Measurements from ENCODE around the gene GIGYF2.

Gene GIGYF2

DNA sequence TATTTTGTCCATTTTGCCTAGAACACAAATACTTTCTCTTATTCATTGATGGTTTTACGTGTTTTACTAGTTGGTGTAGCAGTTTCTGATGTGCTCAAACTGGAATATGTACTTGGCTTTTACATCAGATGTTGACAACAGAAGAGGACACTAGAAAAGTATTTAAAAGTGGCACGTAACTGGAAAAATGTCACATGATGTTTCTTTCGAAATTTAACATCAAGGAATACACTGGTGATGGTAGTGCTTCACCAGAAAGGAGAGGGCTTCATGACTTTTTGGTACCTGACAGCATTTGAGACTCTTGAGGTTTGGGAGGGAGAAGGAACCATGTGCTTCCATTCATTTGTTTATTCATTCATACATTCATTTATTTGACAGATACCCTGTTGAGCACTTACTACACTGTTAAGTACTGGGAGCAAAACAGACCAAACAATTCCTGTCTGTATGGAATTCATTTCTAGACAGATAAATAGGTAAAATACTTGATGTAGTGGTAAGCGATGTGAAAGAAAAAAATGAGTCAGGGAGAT is 1.5 kb downstream of the GIGYF2 start:
- no peak for TF ChIP-seq SIN3A (IDR thresholded peaks at IDR 0.05; ENCODE audit: borderline replicate concordance, insufficient read depth, low read length)
- TF ChIP-seq TAF1 (IDR thresholded peaks at IDR 0.05; ENCODE audit: borderline replicate concordance, insufficient read depth, low read length) = no peak
- no peak for TF ChIP-seq FOXP2 (optimal IDR thresholded peaks at IDR 0.05; ENCODE audit: borderline replicate concordance, extremely low read depth, extremely low read length, insufficient read depth)
- TF ChIP-seq, protein P1, sequence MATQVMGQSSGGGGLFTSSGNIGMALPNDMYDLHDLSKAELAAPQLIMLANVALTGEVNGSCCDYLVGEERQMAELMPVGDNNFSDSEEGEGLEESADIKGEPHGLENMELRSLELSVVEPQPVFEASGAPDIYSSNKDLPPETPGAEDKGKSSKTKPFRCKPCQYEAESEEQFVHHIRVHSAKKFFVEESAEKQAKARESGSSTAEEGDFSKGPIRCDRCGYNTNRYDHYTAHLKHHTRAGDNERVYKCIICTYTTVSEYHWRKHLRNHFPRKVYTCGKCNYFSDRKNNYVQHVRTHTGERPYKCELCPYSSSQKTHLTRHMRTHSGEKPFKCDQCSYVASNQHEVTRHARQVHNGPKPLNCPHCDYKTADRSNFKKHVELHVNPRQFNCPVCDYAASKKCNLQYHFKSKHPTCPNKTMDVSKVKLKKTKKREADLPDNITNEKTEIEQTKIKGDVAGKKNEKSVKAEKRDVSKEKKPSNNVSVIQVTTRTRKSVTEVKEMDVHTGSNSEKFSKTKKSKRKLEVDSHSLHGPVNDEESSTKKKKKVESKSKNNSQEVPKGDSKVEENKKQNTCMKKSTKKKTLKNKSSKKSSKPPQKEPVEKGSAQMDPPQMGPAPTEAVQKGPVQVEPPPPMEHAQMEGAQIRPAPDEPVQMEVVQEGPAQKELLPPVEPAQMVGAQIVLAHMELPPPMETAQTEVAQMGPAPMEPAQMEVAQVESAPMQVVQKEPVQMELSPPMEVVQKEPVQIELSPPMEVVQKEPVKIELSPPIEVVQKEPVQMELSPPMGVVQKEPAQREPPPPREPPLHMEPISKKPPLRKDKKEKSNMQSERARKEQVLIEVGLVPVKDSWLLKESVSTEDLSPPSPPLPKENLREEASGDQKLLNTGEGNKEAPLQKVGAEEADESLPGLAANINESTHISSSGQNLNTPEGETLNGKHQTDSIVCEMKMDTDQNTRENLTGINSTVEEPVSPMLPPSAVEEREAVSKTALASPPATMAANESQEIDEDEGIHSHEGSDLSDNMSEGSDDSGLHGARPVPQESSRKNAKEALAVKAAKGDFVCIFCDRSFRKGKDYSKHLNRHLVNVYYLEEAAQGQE (IDR thresholded peaks at IDR 0.05; ENCODE audit: insufficient read depth in 1 of 2, low read depth in 2 of 2, low read length in 2 of 2) = no peak
- no peak for TF ChIP-seq POLR2AphosphoS5 (IDR thresholded peaks at IDR 0.05; ENCODE audit: low read depth, low read length)

DNA sequence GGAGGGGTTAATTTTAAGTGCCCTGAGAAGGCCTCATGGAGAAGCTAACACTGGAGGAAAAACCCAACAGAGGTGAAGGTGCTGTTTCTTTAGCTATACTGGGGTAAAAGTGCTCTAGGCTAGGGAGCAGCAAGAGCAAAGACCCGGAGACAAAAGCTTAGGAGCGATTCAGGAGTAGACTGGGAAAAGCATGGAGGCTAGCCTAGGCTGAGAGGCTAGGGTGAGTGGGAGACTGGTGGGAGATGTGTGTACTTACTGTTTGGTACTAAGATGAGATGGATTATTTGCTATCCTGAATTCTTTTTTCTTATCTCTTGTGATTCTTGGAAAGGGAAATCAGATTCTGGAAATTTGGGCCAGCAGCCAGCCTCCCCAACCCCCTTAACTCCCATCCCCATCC is 2.0 kb downstream of the GIGYF2 start:
- TF ChIP-seq TAF1 (IDR thresholded peaks at IDR 0.05; ENCODE audit: borderline replicate concordance, insufficient read depth, low read length) (no peak), FOXP2 (optimal IDR thresholded peaks at IDR 0.05; ENCODE audit: borderline replicate concordance, extremely low read depth, extremely low read length, insufficient read depth) (no peak), SIN3A (IDR thresholded peaks at IDR 0.05; ENCODE audit: borderline replicate concordance, insufficient read depth, low read length) (no peak), POLR2AphosphoS5 (IDR thresholded peaks at IDR 0.05; ENCODE audit: low read depth, low read length) (no peak)
- TF ChIP-seq, protein P1 (IDR thresholded peaks at IDR 0.05; ENCODE audit: insufficient read depth in 1 of 2, low read depth in 2 of 2, low read length in 2 of 2) = no peak

DNA sequence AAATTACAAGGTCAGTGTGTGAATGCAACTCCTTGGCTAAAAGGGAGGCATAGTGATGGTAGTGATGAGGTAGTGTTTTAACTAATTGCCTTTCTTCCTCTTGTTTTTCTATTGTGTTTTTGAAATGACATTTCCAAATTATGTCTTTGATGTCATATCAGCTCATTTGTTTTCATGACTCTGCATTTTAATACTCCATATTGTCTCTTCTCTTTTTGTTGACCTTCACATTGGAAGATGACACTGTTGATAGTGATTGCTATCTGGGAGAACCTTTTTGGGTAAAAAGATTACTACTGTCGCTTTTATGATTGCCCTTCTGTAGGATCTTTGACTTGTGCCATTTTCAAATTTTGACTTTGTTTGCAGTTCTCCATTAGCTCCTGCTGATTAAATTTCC is 3.0 kb downstream of the GIGYF2 start:
- TF ChIP-seq FOXP2 (optimal IDR thresholded peaks at IDR 0.05; ENCODE audit: borderline replicate concordance, extremely low read depth, extremely low read length, insufficient read depth) = no peak
- no peak for TF ChIP-seq TAF1 (IDR thresholded peaks at IDR 0.05; ENCODE audit: borderline replicate concordance, insufficient read depth, low read length)
- TF ChIP-seq, protein P1 (IDR thresholded peaks at IDR 0.05; ENCODE audit: insufficient read depth in 1 of 2, low read depth in 2 of 2, low read length in 2 of 2) = no peak
- no peak for TF ChIP-seq SIN3A (IDR thresholded peaks at IDR 0.05; ENCODE audit: borderline replicate concordance, insufficient read depth, low read length)
- TF ChIP-seq POLR2AphosphoS5 (IDR thresholded peaks at IDR 0.05; ENCODE audit: low read depth, low read length) = no peak

DNA sequence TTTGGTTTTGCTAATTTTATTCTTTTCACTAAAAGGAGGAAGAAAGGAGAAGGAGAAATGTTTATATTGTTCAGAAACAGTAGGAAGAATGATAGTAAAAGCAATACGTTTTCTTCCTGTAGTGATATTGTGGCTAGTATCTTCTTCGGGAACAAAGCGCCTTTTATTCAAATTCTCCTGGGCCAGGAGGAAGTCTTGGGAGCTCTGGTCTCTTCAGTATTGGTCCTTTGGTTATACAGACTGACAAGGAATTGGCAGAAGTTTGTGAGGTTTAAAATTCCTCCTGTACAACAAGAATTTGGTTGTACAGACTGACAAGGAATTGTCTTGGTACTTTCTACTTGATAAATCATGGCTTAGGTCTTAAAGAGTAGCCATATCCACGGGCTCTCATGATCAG is 9.9 kb downstream of the GIGYF2 start:
- TF ChIP-seq FOXP2 (optimal IDR thresholded peaks at IDR 0.05; ENCODE audit: borderline replicate concordance, extremely low read depth, extremely low read length, insufficient read depth) = no peak
- TF ChIP-seq POLR2AphosphoS5 (IDR thresholded peaks at IDR 0.05; ENCODE audit: low read depth, low read length) = no peak
- TF ChIP-seq, protein P1 (IDR thresholded peaks at IDR 0.05; ENCODE audit: insufficient read depth in 1 of 2, low read depth in 2 of 2, low read length in 2 of 2) = no peak
- TF ChIP-seq SIN3A (IDR thresholded peaks at IDR 0.05; ENCODE audit: borderline replicate concordance, insufficient read depth, low read length) = no peak
- TF ChIP-seq TAF1 (IDR thresholded peaks at IDR 0.05; ENCODE audit: borderline replicate concordance, insufficient read depth, low read length) = no peak

DNA sequence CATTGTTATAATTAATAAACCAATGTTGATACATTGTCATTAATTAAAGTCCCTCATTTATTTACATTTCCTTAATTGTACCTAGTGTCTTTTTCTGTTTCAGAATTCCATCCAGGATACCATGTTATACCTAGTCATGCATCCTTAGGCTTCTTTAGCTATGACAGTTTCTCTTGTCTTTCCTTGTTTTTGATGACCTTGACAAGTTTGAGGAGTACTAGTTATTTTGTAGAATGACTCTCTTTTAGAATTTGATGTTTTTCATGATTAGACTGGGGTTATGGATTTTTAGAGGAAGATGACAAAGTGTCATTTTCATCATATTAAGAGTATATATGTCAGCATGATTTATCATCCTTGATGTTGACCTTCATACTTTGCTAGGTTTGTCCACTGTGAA is 16.4 kb downstream of the GIGYF2 start:
- TF ChIP-seq, protein P1 (IDR thresholded peaks at IDR 0.05; ENCODE audit: insufficient read depth in 1 of 2, low read depth in 2 of 2, low read length in 2 of 2) = no peak
- no peak for TF ChIP-seq TAF1 (IDR thresholded peaks at IDR 0.05; ENCODE audit: borderline replicate concordance, insufficient read depth, low read length)
- no peak for TF ChIP-seq FOXP2 (optimal IDR thresholded peaks at IDR 0.05; ENCODE audit: borderline replicate concordance, extremely low read depth, extremely low read length, insufficient read depth)
- no peak for TF ChIP-seq SIN3A (IDR thresholded peaks at IDR 0.05; ENCODE audit: borderline replicate concordance, insufficient read depth, low read length)
- no peak for TF ChIP-seq POLR2AphosphoS5 (IDR thresholded peaks at IDR 0.05; ENCODE audit: low read depth, low read length)

All from PFSK-1 (cell line).